NT2/D1 (cell line): ENCODE measurements around the gene POLE.

ENCODE experiments used
- SUZ12 ChIP-seq: IDR thresholded peaks from 2 replicates; pipeline ENCODE4 v1.6.1; 2011; ENCODE audit not compliant: insufficient read length, insufficient read depth; ENCODE audit errors: extremely low read depth
- ZNF274 ChIP-seq: IDR thresholded peaks from 2 replicates; pipeline ENCODE4 v1.6.1; 2011; ENCODE audit warnings: mild to moderate bottlenecking, low read depth, low read length

GRCh38 chr12:132638541-132639408 lies 48.4 kb downstream of the POLE start:
- TF ChIP-seq SUZ12 (no peak), ZNF274 (no peak)
